Stimulated activated naive CD8-positive, alpha-beta T cell treated with anti-CD3 and anti-CD28 coated beads, Interleukin-15, amount 100 ng/mL, for 72 hours (primary cell): Measurements from ENCODE around the gene BUB3.
A peak's percentile ranks its signal among the peaks of the same experiment; 100 is the strongest.
"Not testable (repeated sequence)": the region's sequence is repeated elsewhere in the genome, so short reads cannot be mapped to it uniquely, and the experiment has no call there.

ENCODE experiments used
- ATAC-seq: fragments of 150-1000 bp; cut with Tn5 transposase; 2 replicates; pipeline ENCODE4 v1.10.0; 2021; ENCODE audit warnings: mild to moderate bottlenecking, moderate library complexity
- DNase-seq, 2 donors: peaks; one replicate each; pipeline ENCODE4 v3.0.0; 2021 to 2022
- H3K27ac Mint-ChIP-seq, 2 donors: one replicate each; pipeline ENCODE4 v1.8.0; 2022; ENCODE audit warnings: mild to moderate bottlenecking in 2 of 2, mixed read lengths in 2 of 2, moderate library complexity in 2 of 2
- H3K27me3 Mint-ChIP-seq: one replicate; pipeline ENCODE4 v1.8.0; 2022; ENCODE audit warnings: mixed read lengths
- H3K4me1 Mint-ChIP-seq: one replicate; pipeline ENCODE4 v1.8.0; 2022; ENCODE audit warnings: mild to moderate bottlenecking, mixed read lengths
- H3K4me3 Mint-ChIP-seq, 2 donors: one replicate each; pipeline ENCODE4 v1.8.0; 2022; ENCODE audit warnings: mild to moderate bottlenecking in 2 of 2, mixed read lengths in 2 of 2, moderate library complexity in 1 of 2
- H3K9me3 Mint-ChIP-seq, 2 donors: one replicate each; pipeline ENCODE4 v1.8.0; 2022; ENCODE audit warnings: mixed read lengths in 2 of 2

The BUB3 gene

GRCh38 chr10:123160311-123160980 lies 6.2 kb downstream of the BUB3 start:
- Mint-ChIP-seq H3K27me3 (no peaks in the 10 kb centered on the region), H3K4me3 (peak overlapping the region; percentile 66 to 83), H3K4me1 (peaks cover 66% of the 10 kb centered on the region), H3K27ac (peak overlapping the region; percentile 54 to 84), H3K9me3 (no peaks in the 10 kb centered on the region)
- DNase-seq (no peak), ATAC-seq (peak; percentile 97)

DNA sequence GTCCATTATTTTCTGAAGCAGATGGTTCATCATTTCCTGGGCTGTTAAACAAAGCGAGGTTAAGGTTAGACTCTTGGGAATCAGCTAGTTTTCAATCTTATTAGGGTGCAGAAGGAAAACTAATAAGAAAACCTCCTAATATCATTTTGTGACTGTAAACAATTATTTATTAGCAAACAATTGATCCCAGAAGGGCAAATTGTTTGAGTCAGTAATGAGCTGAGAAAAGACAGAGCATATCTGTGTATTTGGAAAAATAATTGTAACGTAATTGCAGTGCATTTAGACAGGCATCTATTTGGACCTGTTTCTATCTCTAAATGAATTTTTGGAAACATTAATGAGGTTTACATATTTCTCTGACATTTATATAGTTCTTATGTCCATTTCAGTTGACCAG lies 10.1 kb downstream of the BUB3 start:
- no peak for DNase-seq
- Mint-ChIP-seq H3K4me3 (no peak overlapping the region), H3K9me3 (no peaks in the 10 kb centered on the region), H3K27ac (no peak overlapping the region), H3K4me1 (peaks cover 32% of the 10 kb centered on the region), H3K27me3 (no peaks in the 10 kb centered on the region)
- ATAC-seq, result no peak

GRCh38 chr10:123165445-123166072 lies 11.4 kb downstream of the BUB3 start:
- no peak for ATAC-seq
- Mint-ChIP-seq H3K9me3 (no peaks in the 10 kb centered on the region), H3K27me3 (no peaks in the 10 kb centered on the region), H3K4me3 (no peak overlapping the region), H3K27ac (no peak overlapping the region), H3K4me1 (peaks cover 19% of the 10 kb centered on the region)
- no peak for DNase-seq

DNA sequence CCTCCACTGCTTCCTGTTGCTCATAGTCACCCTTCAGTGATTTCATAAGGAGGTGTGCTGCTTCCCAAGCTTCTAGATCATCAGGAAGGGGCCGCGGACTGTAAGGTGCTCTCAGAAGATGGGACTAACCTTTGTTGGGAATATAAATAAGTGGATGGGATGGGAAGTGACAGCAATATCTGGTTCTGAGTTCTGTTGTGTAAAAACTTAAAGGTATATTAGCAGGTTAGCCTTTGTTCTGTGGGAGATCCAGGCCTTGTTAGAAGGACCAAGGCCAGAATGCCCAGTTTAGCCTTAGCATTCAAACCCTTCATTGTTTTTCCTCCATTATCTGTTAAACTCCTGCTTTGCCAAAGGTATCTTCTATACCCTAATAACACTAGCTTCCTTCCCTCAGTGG lies 12.4 kb downstream of the BUB3 start:
- Mint-ChIP-seq H3K27ac (no peak overlapping the region), H3K4me3 (no peak overlapping the region), H3K4me1 (peaks cover 9% of the 10 kb centered on the region), H3K27me3 (no peaks in the 10 kb centered on the region), H3K9me3 (no peaks in the 10 kb centered on the region)
- ATAC-seq, result no peak
- DNase-seq, result no peak

- Mint-ChIP-seq H3K9me3 (no peaks in the 10 kb centered on the region), H3K4me1 (no peaks in the 10 kb centered on the region), H3K27ac (no peak overlapping the region), H3K27me3 (no peaks in the 10 kb centered on the region), H3K4me3 (no peak overlapping the region)
- DNase-seq (no peak), ATAC-seq (no peak)
Observed at GRCh38 chr10:123170961-123171360, 16.8 kb downstream of the BUB3 start.

DNA sequence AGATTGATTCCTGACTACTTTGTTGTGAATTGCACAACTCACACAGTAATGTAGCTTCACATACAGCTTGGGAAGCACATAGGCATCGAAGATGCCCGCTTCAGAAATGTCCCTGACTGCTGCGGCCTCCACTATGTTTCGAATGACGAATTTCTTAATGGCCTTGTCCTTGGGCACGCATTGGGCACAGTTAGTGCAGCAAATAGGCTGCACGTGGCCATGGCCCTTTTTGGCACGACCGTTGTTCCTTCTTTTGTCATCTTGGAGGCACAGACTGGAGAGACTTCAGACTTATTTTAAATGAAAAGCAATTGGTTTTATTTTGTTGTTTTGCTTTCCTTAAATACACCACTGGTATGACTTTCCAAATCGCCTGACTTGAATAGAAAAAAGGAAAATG lies 17.4 kb downstream of the BUB3 start:
- not testable (repeated sequence) for H3K27ac Mint-ChIP-seq, H3K4me3 Mint-ChIP-seq, ATAC-seq, DNase-seq, H3K4me1 Mint-ChIP-seq, H3K9me3 Mint-ChIP-seq, H3K27me3 Mint-ChIP-seq

- H3K4me3 Mint-ChIP-seq, result no peak overlapping the region
- no peak overlapping the region for H3K27ac Mint-ChIP-seq
- peaks cover 0 to 7% of the 10 kb centered on the region in 2 donors for H3K9me3 Mint-ChIP-seq
- H3K4me1 Mint-ChIP-seq, result no peaks in the 10 kb centered on the region
- DNase-seq, result no peak
- no peaks in the 10 kb centered on the region for H3K27me3 Mint-ChIP-seq
- ATAC-seq, result no peak
Observed at GRCh38 chr10:123175389-123176387, 21.5 kb downstream of the BUB3 start.

DNA sequence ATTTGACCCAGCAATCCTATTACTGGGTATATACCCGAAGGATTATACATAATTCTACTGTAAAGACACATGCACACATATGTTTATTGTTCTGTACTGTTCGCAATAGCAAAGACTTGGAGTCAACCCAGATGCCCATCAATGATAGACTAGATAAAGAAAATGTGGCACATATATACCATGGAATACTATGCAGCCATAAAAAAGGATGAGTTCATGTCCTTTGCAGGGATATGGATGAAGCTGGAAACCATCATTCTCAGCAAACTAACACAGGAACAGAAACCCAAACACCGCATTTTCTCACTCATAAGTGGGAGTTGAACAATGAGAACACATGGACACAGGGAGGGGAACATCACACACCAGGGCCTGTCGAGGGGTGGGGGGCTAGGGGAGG lies 24.2 kb downstream of the BUB3 start:
- H3K4me1 Mint-ChIP-seq, ATAC-seq, H3K4me3 Mint-ChIP-seq, DNase-seq, H3K27me3 Mint-ChIP-seq, H3K27ac Mint-ChIP-seq: not testable (repeated sequence)
- H3K9me3 Mint-ChIP-seq, result peaks cover 3 to 12% of the 10 kb centered on the region in 2 donors

DNA sequence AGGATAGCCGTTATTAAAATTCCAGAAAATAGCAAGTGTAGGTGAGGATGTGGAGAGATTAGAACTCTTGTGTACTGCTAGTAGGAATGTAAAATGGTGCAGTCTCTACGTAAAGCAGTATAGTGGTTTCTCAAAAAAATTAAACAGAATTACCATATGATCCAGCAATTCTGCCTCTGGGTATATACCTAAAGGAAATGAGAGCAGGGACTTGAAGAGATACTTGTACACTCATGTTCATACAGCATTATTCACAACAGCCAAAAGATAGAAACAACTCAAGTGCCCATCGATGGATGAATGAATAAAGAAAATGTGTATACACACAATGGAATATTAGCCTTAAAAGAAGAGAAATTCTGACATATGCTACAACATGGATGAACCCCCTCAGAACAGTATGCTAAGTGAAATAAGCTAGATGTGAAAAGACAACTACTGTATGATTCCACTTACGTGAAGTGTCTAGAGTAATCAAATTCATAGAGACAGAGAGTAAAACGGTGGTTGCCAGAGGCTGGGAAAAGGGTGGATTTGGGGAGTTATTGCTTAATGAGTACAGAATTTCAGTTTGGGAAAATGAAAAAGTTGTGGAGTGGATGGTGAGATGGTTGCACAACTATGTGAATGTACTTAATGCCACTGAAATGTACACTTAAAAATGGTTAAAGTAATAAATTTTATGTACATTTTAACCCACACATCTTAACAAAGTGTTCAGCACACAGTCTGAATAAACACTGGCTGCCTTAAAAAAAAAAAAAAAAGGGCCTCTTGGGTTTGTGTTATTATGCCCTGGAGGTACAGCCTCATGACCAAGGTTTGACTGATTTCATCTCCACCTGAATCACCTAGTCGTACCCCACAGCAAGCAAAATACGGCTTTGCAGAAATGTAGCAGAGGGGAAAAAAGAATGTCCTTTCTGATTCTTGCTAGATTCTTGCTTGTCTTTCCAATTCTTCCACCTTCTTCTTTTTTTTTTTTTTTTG lies 26.2 kb downstream of the BUB3 start:
- H3K9me3 Mint-ChIP-seq, result peaks cover 17 to 18% of the 10 kb centered on the region in 2 donors
- ATAC-seq, result no peak
- H3K27me3 Mint-ChIP-seq, result no peaks in the 10 kb centered on the region
- no peak for DNase-seq
- H3K27ac Mint-ChIP-seq, result no peak overlapping the region
- H3K4me3 Mint-ChIP-seq, result no peak overlapping the region
- no peaks in the 10 kb centered on the region for H3K4me1 Mint-ChIP-seq

- Mint-ChIP-seq H3K4me3 (no peak overlapping the region), H3K27ac (no peak overlapping the region)
- ATAC-seq, result no peak
Observed at GRCh38 chr10:123183724-123184123, 29.5 kb downstream of the BUB3 start.

DNA sequence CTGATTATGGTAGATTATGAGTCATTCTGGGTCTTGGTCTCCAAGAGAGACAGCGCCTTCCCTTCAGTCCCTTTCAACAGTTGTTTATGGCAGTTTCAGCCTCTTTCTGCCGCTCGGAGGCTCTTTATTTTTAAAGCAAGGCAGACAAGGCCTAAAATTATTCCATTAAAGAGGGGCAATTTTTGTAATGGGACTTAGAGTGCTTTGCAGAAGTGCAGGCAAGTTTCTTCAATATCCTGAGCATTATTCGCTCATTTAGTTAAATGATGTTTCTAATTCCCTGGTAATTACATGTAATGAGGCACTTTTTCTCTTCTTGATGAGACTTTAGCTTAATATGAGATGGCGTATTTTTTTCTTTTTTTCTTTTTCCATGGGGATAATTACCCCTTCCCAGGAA lies 33.6 kb downstream of the BUB3 start:
- peaks cover 21 to 24% of the 10 kb centered on the region in 2 donors for H3K9me3 Mint-ChIP-seq
- no peak for ATAC-seq
- no peaks in the 10 kb centered on the region for H3K4me1 Mint-ChIP-seq
- H3K27ac Mint-ChIP-seq, result no peak overlapping the region
- no peak for DNase-seq
- no peak overlapping the region for H3K4me3 Mint-ChIP-seq
- no peaks in the 10 kb centered on the region for H3K27me3 Mint-ChIP-seq

More at GRCh38 chr10:123183724-123184123, 29.5 kb downstream of the BUB3 start:
- DNase-seq, result no peak
- Mint-ChIP-seq H3K27me3 (no peaks in the 10 kb centered on the region), H3K9me3 (peaks cover 21 to 24% of the 10 kb centered on the region in 2 donors), H3K4me1 (no peaks in the 10 kb centered on the region)

GRCh38 chr10:123191886-123192285 lies 37.7 kb downstream of the BUB3 start:
- peak overlapping the region in 1 of 2 donors; percentile 31 for H3K27ac Mint-ChIP-seq
- no peak overlapping the region for H3K4me3 Mint-ChIP-seq
- peaks cover 0 to under 1% of the 10 kb centered on the region in 2 donors for H3K9me3 Mint-ChIP-seq
- H3K27me3 Mint-ChIP-seq, result no peaks in the 10 kb centered on the region
- H3K4me1 Mint-ChIP-seq, result no peaks in the 10 kb centered on the region
- DNase-seq (no peak), ATAC-seq (no peak)

DNA sequence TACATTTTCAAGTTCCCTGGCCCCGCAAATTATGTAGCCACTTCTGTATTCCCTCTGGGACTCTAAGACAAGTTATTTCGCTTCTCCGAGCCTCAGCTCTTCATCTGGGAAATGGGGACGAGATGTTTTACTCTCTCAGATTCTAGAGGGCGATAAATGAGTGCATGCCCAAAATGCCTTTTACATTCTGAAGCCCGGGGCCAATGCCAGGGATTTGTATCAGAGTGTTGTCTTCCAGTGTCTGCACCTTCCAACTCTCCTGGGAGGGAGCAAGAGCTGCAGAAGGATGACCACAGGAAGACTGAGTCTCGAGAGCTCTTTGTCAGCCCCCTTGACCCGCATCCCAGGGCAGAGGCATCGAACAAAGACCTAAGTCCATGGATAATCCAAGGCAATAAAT lies 39.9 kb downstream of the BUB3 start:
- no peak overlapping the region for H3K4me3 Mint-ChIP-seq
- H3K9me3 Mint-ChIP-seq, result peaks cover 0 to 12% of the 10 kb centered on the region in 2 donors
- H3K4me1 Mint-ChIP-seq, result peaks cover 8% of the 10 kb centered on the region
- H3K27ac Mint-ChIP-seq, result no peak overlapping the region
- DNase-seq (no peak), ATAC-seq (no peak)
- no peaks in the 10 kb centered on the region for H3K27me3 Mint-ChIP-seq

GRCh38 chr10:123200531-123200930 lies 46.3 kb downstream of the BUB3 start:
- DNase-seq, result no peak
- H3K27me3 Mint-ChIP-seq, result no peaks in the 10 kb centered on the region
- no peak for ATAC-seq
- no peak overlapping the region for H3K4me3 Mint-ChIP-seq
- peaks cover 0 to 22% of the 10 kb centered on the region in 2 donors for H3K9me3 Mint-ChIP-seq
- peaks cover 18% of the 10 kb centered on the region for H3K4me1 Mint-ChIP-seq
- H3K27ac Mint-ChIP-seq, result no peak overlapping the region

- H3K4me3 Mint-ChIP-seq, result no peak overlapping the region
- H3K9me3 Mint-ChIP-seq, result peaks cover 0 to 22% of the 10 kb centered on the region in 2 donors
- no peak for DNase-seq
- H3K4me1 Mint-ChIP-seq, result peaks cover 23% of the 10 kb centered on the region
- H3K27me3 Mint-ChIP-seq, result no peaks in the 10 kb centered on the region
- no peak for ATAC-seq
- H3K27ac Mint-ChIP-seq, result no peak overlapping the region
Observed at GRCh38 chr10:123202506-123202905, 48.3 kb downstream of the BUB3 start.
